ENCODE measurements around the gene ACKR2.

- no peak for TF ChIP-seq CTCF (conservative IDR thresholded peaks at IDR 0.05; ENCODE audit: low read depth in 2 of 2)
- TF ChIP-seq CREB1 (CRISPR knock-in tag; IDR thresholded peaks at IDR 0.05; ENCODE audit: low read depth) = no peak
- no peak for TF ChIP-seq EZH2 (IDR thresholded peaks at IDR 0.05; ENCODE audit: low read depth, unreplicated experiment)
- TF ChIP-seq REST (IDR thresholded peaks at IDR 0.05; ENCODE audit: unreplicated experiment) = no peak
- TF ChIP-seq POLR2AphosphoS5 (IDR thresholded peaks at IDR 0.05; ENCODE audit: low read depth) = no peak
These were observed 8.1 kb upstream of the ACKR2 start for GRCh38 chr3:42801048-42801620.

Measured in GM23338 (cell line).